ENCODE results near the gene SNRNP70.

SNRNP70 gene

DNA sequence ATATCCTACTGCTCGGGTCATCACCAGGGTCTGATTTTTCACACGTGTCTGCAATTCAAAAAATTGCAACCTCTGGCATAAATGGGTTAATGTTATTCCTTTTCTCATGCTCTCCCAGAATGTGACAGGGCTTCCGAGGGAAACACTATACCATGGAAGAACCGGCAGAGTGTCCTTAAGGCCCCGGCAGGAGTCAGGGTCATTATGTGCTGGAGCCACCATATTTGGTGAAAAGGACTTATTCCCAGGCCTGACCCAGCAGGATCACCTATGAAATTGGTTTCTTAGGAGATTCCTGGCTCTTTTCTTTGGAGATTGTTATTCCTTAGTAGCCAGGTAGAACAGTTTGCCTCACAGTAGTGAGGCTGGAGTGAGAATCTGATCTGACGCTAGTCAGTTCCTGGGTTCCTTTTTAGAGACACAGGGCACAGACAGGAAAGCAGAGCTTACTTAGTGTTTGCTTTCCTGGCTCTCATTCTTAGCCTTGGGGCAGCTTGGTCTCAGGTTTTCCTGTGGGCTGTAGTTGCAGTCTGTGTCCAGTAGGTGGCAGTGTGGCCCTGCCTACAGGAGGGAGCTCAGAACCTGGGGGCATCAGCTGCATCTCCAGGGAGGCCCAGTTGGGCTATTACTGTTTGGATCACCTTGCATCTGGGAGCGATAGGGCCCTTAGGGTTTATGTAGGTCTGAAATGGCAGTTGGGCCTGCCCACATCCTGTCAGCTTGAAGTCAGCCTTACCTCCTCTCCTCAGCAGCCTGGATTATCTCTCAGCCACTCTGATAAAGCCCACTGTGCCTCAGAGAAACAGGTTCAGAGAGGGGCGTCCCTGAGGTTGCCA is 12.4 kb downstream of the SNRNP70 start:
- TF ChIP-seq, protein P1, sequence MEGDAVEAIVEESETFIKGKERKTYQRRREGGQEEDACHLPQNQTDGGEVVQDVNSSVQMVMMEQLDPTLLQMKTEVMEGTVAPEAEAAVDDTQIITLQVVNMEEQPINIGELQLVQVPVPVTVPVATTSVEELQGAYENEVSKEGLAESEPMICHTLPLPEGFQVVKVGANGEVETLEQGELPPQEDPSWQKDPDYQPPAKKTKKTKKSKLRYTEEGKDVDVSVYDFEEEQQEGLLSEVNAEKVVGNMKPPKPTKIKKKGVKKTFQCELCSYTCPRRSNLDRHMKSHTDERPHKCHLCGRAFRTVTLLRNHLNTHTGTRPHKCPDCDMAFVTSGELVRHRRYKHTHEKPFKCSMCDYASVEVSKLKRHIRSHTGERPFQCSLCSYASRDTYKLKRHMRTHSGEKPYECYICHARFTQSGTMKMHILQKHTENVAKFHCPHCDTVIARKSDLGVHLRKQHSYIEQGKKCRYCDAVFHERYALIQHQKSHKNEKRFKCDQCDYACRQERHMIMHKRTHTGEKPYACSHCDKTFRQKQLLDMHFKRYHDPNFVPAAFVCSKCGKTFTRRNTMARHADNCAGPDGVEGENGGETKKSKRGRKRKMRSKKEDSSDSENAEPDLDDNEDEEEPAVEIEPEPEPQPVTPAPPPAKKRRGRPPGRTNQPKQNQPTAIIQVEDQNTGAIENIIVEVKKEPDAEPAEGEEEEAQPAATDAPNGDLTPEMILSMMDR (IDR thresholded peaks at IDR 0.05): peak; percentile 86

DNA sequence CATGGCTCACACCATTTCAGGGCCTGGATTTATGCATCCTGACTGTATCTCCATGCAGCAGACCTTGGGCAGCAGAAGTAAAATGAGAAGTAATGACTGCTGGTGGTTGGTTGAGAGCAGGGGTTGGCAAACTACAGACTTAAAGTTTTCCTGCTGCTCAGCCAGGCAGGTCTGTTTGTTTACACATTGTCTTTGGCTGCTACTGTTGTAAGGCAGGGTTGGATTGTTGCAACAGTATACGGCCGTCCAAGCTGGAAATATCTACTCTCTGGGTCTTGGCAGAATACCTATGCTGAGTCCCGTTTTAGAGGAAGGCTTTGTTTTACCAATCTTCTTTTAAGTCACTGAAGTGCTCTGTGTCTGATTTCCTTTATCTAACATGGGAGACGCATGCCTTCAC is 13.5 kb downstream of the SNRNP70 start:
- TF ChIP-seq, protein P1 (IDR thresholded peaks at IDR 0.05): no peak

DNA sequence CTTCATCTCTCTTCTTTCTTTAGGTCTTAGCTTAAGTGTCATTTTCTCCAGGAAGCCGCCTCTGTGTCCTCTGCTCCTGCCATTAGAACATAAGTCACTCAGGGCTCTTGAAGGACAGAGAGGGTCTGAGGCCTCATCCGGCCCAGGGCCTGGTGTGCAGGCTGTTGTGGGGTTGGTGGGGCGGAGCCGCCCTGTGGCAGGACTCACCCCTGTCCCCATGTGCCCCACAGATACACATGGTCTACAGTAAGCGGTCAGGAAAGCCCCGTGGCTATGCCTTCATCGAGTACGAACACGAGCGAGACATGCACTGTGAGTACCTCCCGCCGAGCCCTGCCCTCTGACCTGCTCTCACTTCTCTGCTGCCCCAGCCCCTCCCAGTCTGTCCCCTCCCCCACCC is 15.9 kb downstream of the SNRNP70 start:
- TF ChIP-seq, protein P1 (IDR thresholded peaks at IDR 0.05): no peak

DNA sequence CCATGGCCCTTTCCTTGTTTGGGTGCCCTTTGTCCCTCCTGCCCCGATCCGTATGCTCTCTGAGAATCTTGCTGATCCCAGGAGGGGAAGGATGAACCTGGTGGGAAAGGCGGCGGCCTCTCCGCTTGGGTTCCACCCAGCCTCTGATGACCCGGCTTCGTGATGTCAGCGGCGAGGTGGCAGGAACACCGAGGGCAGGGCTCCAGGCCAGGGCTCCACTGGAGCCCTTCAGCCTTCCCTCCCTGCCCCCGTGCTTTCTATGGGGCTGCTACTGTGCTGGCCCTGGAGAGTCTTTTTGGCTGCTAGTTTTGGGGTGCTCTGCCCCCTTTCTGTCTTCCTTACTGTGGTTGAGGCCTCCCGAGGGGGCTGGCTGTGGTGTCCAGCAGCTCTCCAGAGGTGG is 17.1 kb downstream of the SNRNP70 start:
- TF ChIP-seq, protein P1 (IDR thresholded peaks at IDR 0.05): no peak

DNA sequence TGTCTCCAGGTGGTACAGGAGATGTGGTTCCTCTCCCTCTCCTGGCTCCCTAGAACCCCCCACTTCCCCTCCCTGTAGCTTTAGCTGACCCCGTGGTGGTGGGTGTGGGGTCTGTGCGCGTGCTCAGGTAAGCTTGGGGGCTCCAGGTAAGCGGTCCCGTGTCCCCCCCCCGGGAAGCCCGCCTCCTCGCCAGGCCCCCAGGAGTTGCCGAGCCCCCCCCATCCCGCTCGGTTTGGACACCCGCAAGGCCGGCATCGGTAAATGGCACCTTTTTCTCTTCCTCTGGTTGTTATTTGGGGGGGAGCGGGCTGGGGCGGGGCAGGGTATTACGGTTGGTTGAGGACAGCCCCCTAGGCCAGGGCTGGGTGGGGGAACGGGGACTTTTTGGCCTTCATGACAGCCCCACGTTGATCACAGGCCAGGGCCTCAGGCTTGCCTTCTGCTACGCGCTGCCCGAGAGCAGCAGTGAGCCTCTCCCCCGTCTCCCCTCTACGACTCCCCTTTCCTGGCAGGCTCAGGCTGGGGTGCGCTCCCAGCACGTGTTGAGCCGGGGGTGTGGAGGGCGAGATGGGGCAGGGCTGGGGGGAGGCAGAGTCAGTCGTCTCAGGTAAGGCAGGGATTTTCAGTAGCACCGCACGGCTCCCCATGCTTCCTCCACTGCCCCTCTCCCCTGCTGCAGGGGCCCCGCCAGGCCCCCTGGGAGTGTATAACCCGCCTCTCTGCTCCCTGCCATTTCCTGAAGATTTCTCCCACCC is 18.3 kb downstream of the SNRNP70 start:
- TF ChIP-seq, protein P1 (IDR thresholded peaks at IDR 0.05): no peak

DNA sequence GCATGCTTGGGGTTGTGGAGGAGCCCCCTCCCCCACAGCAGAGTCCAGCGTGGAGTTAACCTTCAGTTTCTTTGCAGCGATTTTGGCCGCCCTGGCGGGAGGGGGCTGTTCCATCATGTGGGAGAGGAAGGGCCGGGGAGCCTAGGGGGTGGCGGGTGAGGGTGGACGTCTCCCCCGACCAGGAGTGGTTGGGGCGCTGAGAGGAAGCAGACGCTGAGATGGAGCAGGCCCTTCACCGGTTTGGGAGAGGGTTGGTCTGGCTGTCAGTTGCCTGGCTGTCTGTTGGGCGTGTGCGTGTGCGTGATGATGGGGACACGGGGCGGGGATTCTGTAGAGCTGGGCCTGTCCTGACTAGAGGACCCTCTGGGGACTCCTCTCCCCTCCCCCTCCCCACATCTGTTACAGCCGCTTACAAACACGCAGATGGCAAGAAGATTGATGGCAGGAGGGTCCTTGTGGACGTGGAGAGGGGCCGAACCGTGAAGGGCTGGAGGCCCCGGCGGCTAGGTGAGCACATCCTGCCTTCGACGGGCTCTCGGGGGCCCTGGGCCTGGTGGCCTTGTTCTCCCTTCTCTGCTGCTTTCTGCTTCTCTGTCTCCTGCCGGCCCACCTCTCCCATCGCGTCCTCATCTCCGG is 19.1 kb downstream of the SNRNP70 start:
- TF ChIP-seq, protein P1 (IDR thresholded peaks at IDR 0.05): no peak

DNA sequence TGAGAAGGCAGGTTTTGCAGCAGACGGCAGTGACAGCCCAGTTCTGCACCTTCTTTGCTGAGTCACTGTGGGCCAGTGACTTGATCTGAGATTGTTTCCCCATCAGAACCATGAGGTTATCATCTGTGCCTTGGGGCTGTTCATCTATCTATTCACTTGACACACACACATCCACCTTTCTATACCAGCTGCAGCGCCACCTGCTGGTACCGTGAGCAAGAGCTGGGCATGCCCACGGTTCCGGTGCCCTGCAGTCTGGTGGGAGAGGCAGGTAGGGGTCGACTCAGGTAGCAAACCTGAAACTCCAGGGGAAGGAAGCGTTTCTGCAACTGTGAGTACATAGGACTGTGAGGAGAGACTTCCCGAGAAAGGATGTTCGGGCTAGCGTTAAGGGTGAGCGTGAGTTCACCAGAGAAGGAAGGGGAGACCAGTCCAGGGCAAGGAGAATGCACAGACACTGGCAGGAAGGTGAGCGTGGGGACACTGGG is 21.4 kb downstream of the SNRNP70 start:
- TF ChIP-seq, protein P1 (IDR thresholded peaks at IDR 0.05): peak; percentile 84
